ENCODE data around the gene CFAP119.
A peak's percentile ranks its signal among the peaks of the same experiment; 100 is the strongest.

CFAP119 gene

DNA sequence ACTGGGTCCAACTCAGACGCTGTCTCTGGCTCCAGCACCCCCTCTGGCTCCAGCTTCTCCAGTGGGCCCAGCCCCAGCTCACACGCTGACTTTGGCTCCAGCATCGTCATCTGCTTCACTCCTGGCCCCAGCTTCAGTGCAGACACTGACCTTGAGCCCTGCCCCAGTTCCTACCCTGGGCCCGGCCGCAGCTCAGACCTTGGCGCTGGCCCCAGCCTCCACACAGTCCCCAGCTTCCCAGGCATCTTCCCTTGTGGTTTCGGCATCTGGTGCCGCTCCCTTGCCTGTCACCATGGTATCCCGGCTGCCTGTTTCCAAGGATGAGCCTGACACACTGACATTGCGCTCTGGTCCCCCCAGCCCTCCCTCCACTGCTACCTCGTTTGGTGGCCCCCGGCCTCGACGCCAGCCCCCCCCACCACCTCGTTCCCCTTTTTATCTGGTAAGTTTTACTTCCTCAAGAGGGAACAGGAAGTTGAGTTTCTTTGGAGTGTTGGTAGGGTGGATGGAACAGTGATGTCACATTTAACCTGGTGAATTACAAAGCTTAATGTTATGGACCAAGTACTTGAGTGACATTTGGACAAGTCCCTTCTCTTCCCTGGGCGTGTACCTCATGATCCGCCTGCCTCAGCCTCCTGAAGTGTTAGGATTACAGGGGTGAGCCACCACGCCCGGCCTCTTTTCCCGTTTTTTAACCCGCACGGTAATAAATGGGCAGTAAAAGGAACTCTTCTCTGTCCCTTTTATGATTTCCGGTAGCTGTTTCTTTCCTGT is 37.0 kb downstream of the CFAP119 start:
- peak; percentile 66 for DNase-seq (ENCODE audit: low read depth)
- no peak overlapping the region for H3K4me3 ChIP-seq (ENCODE audit: low read depth, low read length)
- TF ChIP-seq, protein P1, sequence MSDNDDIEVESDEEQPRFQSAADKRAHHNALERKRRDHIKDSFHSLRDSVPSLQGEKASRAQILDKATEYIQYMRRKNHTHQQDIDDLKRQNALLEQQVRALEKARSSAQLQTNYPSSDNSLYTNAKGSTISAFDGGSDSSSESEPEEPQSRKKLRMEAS (IDR thresholded peaks at IDR 0.05; ENCODE audit: low read depth, low read length), result no peak
- TF ChIP-seq POLR2A (IDR thresholded peaks at IDR 0.05; ENCODE audit: extremely low read depth, insufficient read length) (no peak), MYC (IDR thresholded peaks at IDR 0.05; ENCODE audit: low read depth, low read length) (no peak)
- TF ChIP-seq, protein P2, sequence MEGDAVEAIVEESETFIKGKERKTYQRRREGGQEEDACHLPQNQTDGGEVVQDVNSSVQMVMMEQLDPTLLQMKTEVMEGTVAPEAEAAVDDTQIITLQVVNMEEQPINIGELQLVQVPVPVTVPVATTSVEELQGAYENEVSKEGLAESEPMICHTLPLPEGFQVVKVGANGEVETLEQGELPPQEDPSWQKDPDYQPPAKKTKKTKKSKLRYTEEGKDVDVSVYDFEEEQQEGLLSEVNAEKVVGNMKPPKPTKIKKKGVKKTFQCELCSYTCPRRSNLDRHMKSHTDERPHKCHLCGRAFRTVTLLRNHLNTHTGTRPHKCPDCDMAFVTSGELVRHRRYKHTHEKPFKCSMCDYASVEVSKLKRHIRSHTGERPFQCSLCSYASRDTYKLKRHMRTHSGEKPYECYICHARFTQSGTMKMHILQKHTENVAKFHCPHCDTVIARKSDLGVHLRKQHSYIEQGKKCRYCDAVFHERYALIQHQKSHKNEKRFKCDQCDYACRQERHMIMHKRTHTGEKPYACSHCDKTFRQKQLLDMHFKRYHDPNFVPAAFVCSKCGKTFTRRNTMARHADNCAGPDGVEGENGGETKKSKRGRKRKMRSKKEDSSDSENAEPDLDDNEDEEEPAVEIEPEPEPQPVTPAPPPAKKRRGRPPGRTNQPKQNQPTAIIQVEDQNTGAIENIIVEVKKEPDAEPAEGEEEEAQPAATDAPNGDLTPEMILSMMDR (IDR thresholded peaks at IDR 0.05; ENCODE audit: low read depth, low read length), result no peak

DNA sequence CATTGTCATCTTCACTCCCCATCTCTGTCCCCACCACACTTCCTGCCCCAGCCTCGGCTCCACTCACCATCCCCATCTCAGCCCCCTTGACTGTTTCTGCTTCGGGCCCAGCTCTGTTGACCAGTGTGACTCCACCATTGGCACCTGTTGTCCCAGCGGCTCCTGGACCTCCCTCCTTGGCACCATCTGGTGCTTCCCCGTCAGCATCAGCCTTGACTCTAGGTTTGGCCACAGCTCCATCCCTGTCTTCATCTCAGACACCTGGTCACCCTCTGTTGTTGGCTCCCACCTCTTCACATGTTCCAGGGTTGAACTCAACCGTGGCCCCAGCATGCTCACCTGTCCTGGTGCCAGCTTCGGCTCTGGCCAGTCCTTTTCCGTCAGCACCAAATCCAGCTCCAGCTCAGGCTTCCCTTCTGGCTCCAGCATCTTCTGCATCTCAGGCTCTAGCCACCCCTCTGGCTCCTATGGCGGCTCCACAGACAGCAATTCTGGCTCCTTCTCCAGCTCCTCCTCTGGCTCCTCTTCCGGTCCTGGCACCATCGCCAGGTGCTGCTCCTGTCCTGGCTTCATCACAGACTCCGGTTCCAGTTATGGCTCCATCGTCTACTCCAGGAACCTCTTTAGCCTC is 38.0 kb downstream of the CFAP119 start:
- DNase-seq (ENCODE audit: low read depth), result no peak
- TF ChIP-seq MYC (IDR thresholded peaks at IDR 0.05; ENCODE audit: low read depth, low read length) (no peak), POLR2A (IDR thresholded peaks at IDR 0.05; ENCODE audit: extremely low read depth, insufficient read length) (no peak)
- TF ChIP-seq, protein P2 (IDR thresholded peaks at IDR 0.05; ENCODE audit: low read depth, low read length), result no peak
- TF ChIP-seq, protein P1 (IDR thresholded peaks at IDR 0.05; ENCODE audit: low read depth, low read length), result no peak

GRCh38 chr16:30722916-30723315 is 38.9 kb downstream of the CFAP119 start:
- H3K4me3 ChIP-seq (ENCODE audit: low read depth, low read length), result no peak overlapping the region
- TF ChIP-seq POLR2A (IDR thresholded peaks at IDR 0.05; ENCODE audit: extremely low read depth, insufficient read length) (no peak), MYC (IDR thresholded peaks at IDR 0.05; ENCODE audit: low read depth, low read length) (no peak)
- TF ChIP-seq, protein P1 (IDR thresholded peaks at IDR 0.05; ENCODE audit: low read depth, low read length), result no peak
- TF ChIP-seq, protein P2 (IDR thresholded peaks at IDR 0.05; ENCODE audit: low read depth, low read length), result no peak
- DNase-seq (ENCODE audit: low read depth), result no peak

More for the DNA sequence above, 38.0 kb downstream of the CFAP119 start:
- no peak overlapping the region for H3K4me3 ChIP-seq (ENCODE audit: low read depth, low read length)

DNA sequence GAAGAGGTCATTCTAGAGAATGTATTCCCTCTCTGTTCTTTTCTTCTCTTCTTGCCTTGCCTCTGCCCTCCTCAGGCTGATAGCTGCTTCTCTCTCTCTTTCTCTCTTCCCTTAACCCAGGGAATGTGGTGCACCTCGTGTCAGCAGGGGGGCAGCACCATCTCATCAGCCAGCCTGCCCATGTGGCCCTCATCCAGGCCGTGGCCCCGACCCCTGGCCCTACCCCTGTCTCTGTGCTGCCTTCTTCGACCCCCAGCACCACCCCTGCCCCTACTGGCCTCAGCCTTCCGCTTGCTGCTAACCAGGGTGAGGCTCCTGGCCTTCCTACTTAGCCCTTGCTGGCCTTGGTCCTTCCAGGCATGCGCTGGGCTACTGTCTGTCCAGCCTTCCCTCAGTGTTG is 39.4 kb downstream of the CFAP119 start:
- TF ChIP-seq, protein P1 (IDR thresholded peaks at IDR 0.05; ENCODE audit: low read depth, low read length), result no peak
- TF ChIP-seq MYC (IDR thresholded peaks at IDR 0.05; ENCODE audit: low read depth, low read length) (no peak), POLR2A (IDR thresholded peaks at IDR 0.05; ENCODE audit: extremely low read depth, insufficient read length) (no peak)
- TF ChIP-seq, protein P2 (IDR thresholded peaks at IDR 0.05; ENCODE audit: low read depth, low read length), result no peak
- no peak overlapping the region for H3K4me3 ChIP-seq (ENCODE audit: low read depth, low read length)
- DNase-seq (ENCODE audit: low read depth), result peak; percentile 31

- no peak for TF ChIP-seq POLR2A (IDR thresholded peaks at IDR 0.05; ENCODE audit: extremely low read depth, insufficient read length)
- TF ChIP-seq, protein P1 (IDR thresholded peaks at IDR 0.05; ENCODE audit: low read depth, low read length), result no peak
- TF ChIP-seq MYC (IDR thresholded peaks at IDR 0.05; ENCODE audit: low read depth, low read length), result no peak
- TF ChIP-seq, protein P2 (IDR thresholded peaks at IDR 0.05; ENCODE audit: low read depth, low read length), result no peak
- H3K4me3 ChIP-seq (ENCODE audit: low read depth, low read length), result no peak overlapping the region
- DNase-seq (ENCODE audit: low read depth), result no peak
Observed at GRCh38 chr16:30721606-30722005, 40.3 kb downstream of the CFAP119 start.

Data from NB4 (cell line).